Vagina (tissue), 2 donors: ENCODE measurements around the gene NRP2.

Experiments
- POLR2A ChIP-seq, 2 donors: fragments of 450-650 bp; IDR thresholded peaks; one replicate each; pipeline ENCODE4 v1.6.1; 2017; ENCODE audit warnings: antibody characterized with exemption in 2 of 2, mild to moderate bottlenecking in 2 of 2, moderate library complexity in 2 of 2
- POLR2AphosphoS5 ChIP-seq, 2 donors: sonication (generic); formaldehyde crosslinking; IDR thresholded peaks; one replicate each; pipeline ENCODE4 v1.9.0; 2017; ENCODE audit warnings: antibody characterized with exemption in 2 of 2, mild to moderate bottlenecking in 2 of 2, low read depth in 1 of 2; ENCODE audit not compliant: insufficient read depth in 1 of 2
- TF ChIP-seq, protein P1 (sequence below), 3 experiments: fragments of 450-650 bp in 2 of 3; fragments of 200-600 bp in 1 of 3; sonication (generic) in 1 of 3; IDR thresholded peaks; one replicate each; pipeline ENCODE4 v1.5.1; 2017 to 2019; ENCODE audit warnings: antibody characterized with exemption in 3 of 3, mild to moderate bottlenecking in 2 of 3, moderate library complexity in 2 of 3

DNA sequence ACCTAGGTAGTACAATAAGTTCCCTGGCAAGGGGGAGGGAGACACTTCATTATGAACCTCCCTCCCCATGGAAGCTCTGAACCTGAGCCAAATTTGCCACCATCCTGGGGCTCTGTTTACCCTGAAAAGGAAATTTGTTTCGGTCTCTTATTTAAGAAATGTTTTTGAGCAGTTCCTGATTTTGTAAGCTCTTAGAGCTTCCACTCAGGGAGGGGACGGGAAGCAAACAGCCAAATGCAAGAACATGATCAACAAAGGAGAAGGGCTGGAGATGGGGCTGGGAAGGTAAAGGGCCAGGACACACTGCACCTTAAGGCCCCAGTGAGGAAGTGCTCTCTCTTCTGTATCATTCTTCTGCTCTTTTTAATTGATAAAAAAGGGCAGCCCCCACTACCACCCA lies 117.9 kb downstream of the NRP2 start:
- TF ChIP-seq, protein P1, sequence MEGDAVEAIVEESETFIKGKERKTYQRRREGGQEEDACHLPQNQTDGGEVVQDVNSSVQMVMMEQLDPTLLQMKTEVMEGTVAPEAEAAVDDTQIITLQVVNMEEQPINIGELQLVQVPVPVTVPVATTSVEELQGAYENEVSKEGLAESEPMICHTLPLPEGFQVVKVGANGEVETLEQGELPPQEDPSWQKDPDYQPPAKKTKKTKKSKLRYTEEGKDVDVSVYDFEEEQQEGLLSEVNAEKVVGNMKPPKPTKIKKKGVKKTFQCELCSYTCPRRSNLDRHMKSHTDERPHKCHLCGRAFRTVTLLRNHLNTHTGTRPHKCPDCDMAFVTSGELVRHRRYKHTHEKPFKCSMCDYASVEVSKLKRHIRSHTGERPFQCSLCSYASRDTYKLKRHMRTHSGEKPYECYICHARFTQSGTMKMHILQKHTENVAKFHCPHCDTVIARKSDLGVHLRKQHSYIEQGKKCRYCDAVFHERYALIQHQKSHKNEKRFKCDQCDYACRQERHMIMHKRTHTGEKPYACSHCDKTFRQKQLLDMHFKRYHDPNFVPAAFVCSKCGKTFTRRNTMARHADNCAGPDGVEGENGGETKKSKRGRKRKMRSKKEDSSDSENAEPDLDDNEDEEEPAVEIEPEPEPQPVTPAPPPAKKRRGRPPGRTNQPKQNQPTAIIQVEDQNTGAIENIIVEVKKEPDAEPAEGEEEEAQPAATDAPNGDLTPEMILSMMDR (IDR thresholded peaks at IDR 0.05): no peak
- TF ChIP-seq POLR2A (IDR thresholded peaks at IDR 0.05): no peak
- TF ChIP-seq POLR2AphosphoS5 (IDR thresholded peaks at IDR 0.05; ENCODE audit: insufficient read depth in 1 of 2, low read depth in 1 of 2): no peak
